ENCODE results near the gene TMPRSS11D. TPM values are rescaled to one million over a fixed set of nuclear protein-coding genes. Genes with fewer than 3 reads are reported as not detected.

Gene TMPRSS11D
- total and polyA plus RNA-seq, 2 of the 8 experiments (the other 6 are each of a cell fraction or from before 2014, with no cell fraction given) = not detected

DNA sequence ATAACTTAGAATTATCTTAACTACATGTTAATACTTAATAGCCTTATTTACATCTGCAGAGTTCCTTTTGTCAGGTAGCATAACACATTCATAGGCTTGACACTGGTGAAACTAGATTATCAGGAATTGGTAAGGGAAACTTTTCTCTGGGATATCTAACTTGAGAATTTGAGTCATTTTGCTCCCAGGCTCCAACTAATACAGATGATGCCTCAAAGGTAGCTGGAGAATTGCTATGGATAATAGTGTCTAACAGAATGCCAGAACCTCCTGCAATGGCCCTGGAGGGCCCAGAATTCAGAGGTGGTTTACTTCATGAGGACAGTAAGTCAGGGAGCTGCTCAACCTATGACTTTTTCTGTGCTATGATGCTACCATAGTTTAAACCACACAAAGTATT lies 13.9 kb upstream of the TMPRSS11D start:
- no peaks in the 10 kb centered on the region for H3K79me2 ChIP-seq (ENCODE audit: control insufficient read depth in 1 of 2, insufficient read depth in 2 of 2, low read length in 2 of 2)
- H3K4me1 ChIP-seq (replicated peaks in 1 of 4; ENCODE audit: control insufficient read depth in 3 of 4, insufficient read depth in 4 of 4, low read length in 3 of 4) = no peaks in the 10 kb centered on the region; a peak in 1 of 7 replicates
- H3K27me3 ChIP-seq (replicated peaks in 1 of 4; ENCODE audit: control insufficient read depth in 3 of 4, extremely low read depth in 1 of 4, insufficient read depth in 3 of 4, low read length in 3 of 4) = peaks cover 0 to 1% (median 0%) of the 10 kb centered on the region in 4 experiments; a peak in 1 of 7 replicates
- H3K79me1 ChIP-seq (ENCODE audit: low read depth, low read length) = no peaks in the 10 kb centered on the region
- no peak overlapping the region for H3K18ac ChIP-seq (ENCODE audit: extremely low read depth, low read length)
- H2AK5ac ChIP-seq (ENCODE audit: low read depth, low read length) = no peak overlapping the region
- H3K9me3 ChIP-seq (ENCODE audit: insufficient read depth in 2 of 2, low read depth in 1 of 2, low read length in 1 of 2) = peaks cover 0 to 7% of the 10 kb centered on the region in 2 experiments; a peak in 1 of 4 replicates
- ChIA-PET POLR2A (ENCODE audit: partially characterized antibody) (no interaction called here), CTCF (ENCODE audit: partially characterized antibody) (interaction anchor here (0.7 to 6.1 kb wide), 4 partner anchors 13 to 279 kb away, joined by 3 to 56 read pairs (median 6); no protein-coding TSS in a partner anchor)
- no peak overlapping the region for H3K14ac ChIP-seq (ENCODE audit: insufficient read length)
- no peak overlapping the region for H4K91ac ChIP-seq (replicated peaks; ENCODE audit: insufficient read length, low read length)
- H4K5ac ChIP-seq (ENCODE audit: insufficient read length, low read depth, low read length) = no peak overlapping the region
- FAIRE-seq (no peak), DNase-seq (ENCODE audit: low read depth in 1 of 2, low spot score in 2 of 2) (no peak)
- no peak overlapping the region for H2BK20ac ChIP-seq (ENCODE audit: low read length)
- no peak overlapping the region for H2BK15ac ChIP-seq (ENCODE audit: low read length)
- H3K56ac ChIP-seq (replicated peaks; ENCODE audit: insufficient read length, low read depth, low read length) = no peak overlapping the region
- no peaks in the 10 kb centered on the region for H3K36me3 ChIP-seq (ENCODE audit: control insufficient read depth in 2 of 4, insufficient read depth in 4 of 4, low read length in 3 of 4)
- H3K4ac ChIP-seq (replicated peaks; ENCODE audit: insufficient read length, low read depth, low read length) = no peak overlapping the region
- no peaks in the 10 kb centered on the region for H4K20me1 ChIP-seq (replicated peaks in 1 of 2; ENCODE audit: control insufficient read depth in 1 of 2, insufficient read depth in 2 of 2, low read length in 2 of 2)
- no peak overlapping the region for H3K4me3 ChIP-seq (ENCODE audit: extremely low read depth in 1 of 4, insufficient read depth in 2 of 4, low read depth in 3 of 4, low read length in 4 of 4)
- no peak overlapping the region for H2BK12ac ChIP-seq (ENCODE audit: low read depth, low read length)
- no peak overlapping the region for H3K4me2 ChIP-seq (ENCODE audit: insufficient read depth in 1 of 2, low read depth in 2 of 2, low read length in 2 of 2)
- H2AFZ ChIP-seq (ENCODE audit: low read length) = no peak overlapping the region
- H4K8ac ChIP-seq (ENCODE audit: extremely low read depth, insufficient read depth, low read length) = no peak overlapping the region
- TF ChIP-seq CTBP2 (IDR thresholded peaks at IDR 0.05; ENCODE audit: borderline replicate concordance, insufficient read depth, insufficient read length, low read length) (no peak), EZH2 (IDR thresholded peaks at IDR 0.05; ENCODE audit: low read depth, low read length, severe bottlenecking) (no peak), CBX5 (IDR thresholded peaks at IDR 0.05; ENCODE audit: low read depth, low read length) (no peak)
- no peak overlapping the region for H3K27ac ChIP-seq (ENCODE audit: low read depth, low read length)
- H2BK5ac ChIP-seq (ENCODE audit: low read depth, low read length) = no peak overlapping the region
- H3K23me2 ChIP-seq (ENCODE audit: low read depth, low read length) = no peaks in the 10 kb centered on the region
- H2BK120ac ChIP-seq (replicated peaks; ENCODE audit: low read depth, low read length) = no peak overlapping the region
- H3K23ac ChIP-seq (ENCODE audit: insufficient read length) = no peak overlapping the region
- no peak overlapping the region for H3K9ac ChIP-seq (replicated peaks in 1 of 4; ENCODE audit: extremely low read depth in 1 of 4, low read depth in 3 of 4, low read length in 3 of 4)
